SK-N-MC (cell line): ENCODE measurements around the gene LIMK2.

Experiments used
- EZH2 ChIP-seq: fragments of 200-600 bp; sonication (generic); IDR thresholded peaks from one replicate; pipeline ENCODE4 v1.6.1; 2017; ENCODE audit warnings: antibody characterized with exemption
- FOXP2 ChIP-seq: optimal IDR thresholded peaks from 2 replicates; pipeline ENCODE3; 2011; ENCODE audit warnings: mild to moderate bottlenecking, moderate library complexity; ENCODE audit not compliant: insufficient read depth; ENCODE audit errors: extremely low read length, control extremely low read depth
- POLR2AphosphoS5 ChIP-seq: IDR thresholded peaks from 2 replicates; pipeline ENCODE4 v1.6.1; 2012; ENCODE audit warnings: mild to moderate bottlenecking, low read depth, low read length, borderline replicate concordance

DNA sequence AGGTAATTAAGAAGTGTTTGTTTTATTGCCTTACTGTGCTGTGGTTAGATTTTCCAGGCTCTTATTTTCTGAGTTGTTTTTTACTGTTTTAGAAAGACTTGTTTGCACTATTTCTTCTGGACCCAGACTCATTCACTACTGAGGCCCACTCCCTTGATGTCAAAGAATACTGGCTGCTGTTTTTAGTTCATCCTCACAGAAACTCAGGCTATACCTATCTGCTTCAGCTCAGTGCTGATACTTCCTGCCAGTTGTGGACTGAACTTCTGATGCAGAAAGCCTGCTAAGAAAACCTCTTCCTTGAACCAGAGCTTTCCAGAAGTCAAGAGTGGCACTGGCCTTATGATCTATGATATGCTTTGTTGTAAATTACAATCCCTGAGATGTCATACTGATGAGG is 96.1 kb downstream of the LIMK2 start:
- TF ChIP-seq EZH2 (no peak), POLR2AphosphoS5 (no peak), FOXP2 (no peak)
